NCI-H2227 (cell line): ENCODE results near the gene GPRIN2.
"Not testable (repeated sequence)": the region's sequence is repeated elsewhere in the genome, so short reads cannot be mapped to it uniquely, and the experiment has no call there.

ENCODE experiments used
- DNase-seq: peaks from one replicate; lab custom pipeline; 2025; ENCODE audit not compliant: unreplicated experiment; lab: John Stamatoyannopoulos, UW

Gene GPRIN2

GRCh38 chr10:46522295-46523118, 34.0 kb downstream of the GPRIN2 start:
- no peak for DNase-seq

- DNase-seq: no peak
Observed at GRCh38 chr10:46520941-46521340, 35.5 kb downstream of the GPRIN2 start.

DNA sequence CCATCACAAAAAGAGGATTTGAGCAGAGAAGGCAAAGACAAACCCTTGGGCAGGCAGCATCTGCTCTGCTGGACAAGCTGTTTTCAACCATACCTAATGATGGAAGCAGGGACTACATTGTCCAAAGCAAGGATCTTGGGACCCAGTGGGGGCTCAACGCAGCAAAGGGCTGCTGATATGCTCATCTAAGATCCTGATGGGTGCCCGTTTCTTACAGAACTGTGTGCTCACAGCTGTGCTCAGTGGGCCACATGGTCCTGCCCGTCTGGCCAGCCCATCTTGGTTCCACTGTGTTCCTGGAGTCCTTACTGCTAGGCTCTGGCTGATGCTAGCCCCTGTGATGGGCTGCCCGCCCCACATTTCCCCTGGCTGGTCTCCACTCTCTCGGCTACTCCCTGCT, 36.1 kb downstream of the GPRIN2 start:
- no peak for DNase-seq

DNA sequence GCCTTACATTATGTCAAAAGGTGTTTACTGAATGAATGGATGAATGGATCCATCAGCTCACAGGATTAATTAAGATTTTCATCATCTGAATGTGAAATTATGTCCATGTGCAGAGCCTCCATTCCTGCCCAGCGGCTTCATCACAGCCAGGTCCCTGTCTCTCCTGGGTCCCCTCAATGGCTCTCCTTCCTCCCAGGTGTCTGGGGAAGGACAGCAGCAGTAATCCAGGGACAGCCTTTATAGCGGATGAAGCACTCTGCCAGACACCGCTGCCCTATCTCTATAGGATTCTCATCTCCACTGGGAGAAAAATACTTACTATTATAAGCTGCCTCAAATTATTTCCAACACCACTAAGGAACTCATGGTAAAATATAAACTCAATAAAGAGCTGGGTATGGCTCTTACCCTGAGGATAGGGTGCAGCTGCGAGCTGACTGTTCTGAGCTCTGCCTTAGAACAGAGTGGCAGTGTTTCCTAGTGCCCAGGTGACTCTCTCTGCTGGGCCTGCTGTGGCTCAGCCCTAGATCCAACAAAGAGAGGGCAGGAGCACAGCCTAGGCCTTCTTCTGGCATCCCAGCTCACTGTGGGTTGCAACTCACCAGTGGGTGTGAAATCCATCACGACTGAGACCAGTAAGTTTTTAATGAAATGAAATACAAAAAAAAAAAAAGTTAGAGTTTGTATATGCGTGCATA, 38.3 kb downstream of the GPRIN2 start:
- no peak for DNase-seq

DNA sequence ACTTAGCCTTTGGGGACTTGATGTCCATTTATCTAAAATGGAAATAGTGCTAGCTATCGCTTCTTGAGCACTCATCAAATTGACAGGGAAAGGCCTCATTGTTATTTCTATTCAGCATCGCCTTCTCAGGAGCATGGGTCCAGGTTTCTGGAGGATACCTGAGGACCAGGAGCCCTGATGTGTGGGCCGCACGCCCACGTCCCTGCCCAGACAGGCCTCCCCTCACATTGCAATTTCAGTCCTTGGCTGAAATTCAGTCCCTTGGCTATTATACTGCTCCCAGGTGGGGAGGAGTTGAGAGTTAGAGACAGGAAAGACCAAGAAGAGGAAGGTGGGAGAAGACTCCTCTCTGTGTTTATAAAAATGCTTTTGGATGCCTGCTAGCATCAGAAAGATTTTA, 38.9 kb downstream of the GPRIN2 start:
- DNase-seq: no peak

DNA sequence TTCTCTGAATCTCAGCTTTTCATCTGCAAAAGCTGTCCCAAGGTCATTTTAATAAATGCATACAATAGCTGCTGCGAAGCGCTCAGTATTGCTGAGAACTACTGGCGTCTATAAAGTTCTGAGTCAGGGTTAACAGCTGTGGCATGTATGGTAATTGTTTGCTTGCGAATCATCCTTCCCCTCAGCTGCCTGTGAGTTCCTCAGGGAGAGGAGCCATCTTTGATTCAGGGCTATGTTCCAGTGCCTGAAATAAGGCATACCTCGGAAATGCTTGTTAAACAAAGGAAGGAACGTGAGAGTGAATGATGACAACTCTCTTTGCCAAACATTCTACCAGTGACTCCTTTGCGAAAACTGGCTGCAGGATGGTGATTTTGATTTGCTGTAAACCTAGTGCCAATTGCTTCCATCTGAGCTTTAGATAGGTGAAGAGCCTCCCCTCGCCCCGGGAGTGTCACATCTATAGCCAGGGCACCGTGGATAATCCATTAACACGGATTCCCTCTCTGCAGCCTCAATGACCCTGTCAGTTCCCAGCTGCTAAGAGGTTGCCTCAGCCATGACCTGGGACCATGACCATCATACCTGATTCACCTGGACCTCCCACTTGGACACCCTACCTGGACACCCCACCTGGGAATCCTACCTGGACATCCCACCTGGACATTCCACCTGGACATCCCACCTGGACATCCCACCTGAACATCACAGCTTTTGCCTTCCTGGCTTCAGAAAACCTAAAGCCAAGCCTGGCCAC, 39.6 kb downstream of the GPRIN2 start:
- no peak for DNase-seq

- DNase-seq: no peak
Observed at GRCh38 chr10:46515793-46516192, 40.7 kb downstream of the GPRIN2 start.

DNA sequence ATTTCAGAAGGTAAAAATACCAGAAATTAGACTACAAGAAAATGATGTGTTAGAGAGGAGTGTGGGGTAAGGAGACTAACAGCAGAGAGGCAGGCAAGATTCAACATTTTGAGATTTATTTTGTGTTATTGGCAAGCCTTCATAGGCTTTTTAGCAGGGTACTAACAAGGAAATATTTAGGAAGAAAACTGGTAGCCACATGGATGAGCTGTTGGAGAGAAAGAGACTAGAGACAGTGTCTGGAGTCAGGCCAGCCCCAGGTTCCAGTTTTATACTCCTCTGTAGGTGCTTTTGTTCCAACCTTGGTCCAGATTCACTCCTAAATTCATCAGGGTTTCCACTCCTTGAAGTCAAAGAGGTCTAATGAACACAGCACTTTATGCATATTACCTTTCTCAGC, 41.1 kb downstream of the GPRIN2 start:
- DNase-seq: no peak

DNA sequence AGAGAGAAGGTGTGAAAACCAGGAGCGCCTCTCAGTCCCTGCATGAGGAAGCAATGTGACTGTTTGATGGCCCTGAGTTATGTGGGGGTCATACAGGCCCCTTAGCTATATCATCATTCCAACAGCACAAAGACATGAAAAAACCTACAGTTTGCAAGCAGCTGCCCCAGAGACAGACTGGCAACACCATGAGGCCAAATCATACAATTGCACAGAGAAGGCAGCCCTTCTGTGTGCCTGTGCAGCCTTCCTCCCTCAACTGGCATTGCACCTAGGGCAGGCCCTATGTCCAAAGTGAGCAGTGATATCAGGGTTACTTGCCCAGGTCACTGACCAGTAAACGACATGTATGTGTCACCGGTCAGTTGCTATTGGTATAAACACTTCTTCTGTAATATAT, 41.6 kb downstream of the GPRIN2 start:
- DNase-seq: no peak

DNA sequence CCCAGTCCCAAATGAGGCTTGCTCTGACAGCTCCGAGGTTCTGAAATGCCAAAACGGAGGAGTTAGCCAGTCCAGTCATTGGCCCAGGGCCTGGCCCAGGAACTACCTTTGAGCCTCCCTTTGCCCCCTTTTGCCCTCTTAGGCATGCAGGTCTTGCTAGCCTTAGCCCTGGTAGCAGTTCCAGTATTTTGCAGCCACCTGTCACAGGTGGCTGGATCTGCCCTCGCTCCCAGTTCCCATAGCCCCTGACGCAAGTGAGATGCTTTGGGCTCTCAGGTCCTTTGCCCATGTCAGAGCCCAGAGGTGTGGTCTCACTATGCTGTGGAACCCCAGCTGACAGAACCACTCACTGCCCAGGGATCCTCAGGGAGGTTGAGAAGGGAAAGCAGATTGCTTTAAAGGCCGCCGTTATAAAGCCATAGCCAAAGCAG, 42.0 kb downstream of the GPRIN2 start:
- no peak for DNase-seq

DNA sequence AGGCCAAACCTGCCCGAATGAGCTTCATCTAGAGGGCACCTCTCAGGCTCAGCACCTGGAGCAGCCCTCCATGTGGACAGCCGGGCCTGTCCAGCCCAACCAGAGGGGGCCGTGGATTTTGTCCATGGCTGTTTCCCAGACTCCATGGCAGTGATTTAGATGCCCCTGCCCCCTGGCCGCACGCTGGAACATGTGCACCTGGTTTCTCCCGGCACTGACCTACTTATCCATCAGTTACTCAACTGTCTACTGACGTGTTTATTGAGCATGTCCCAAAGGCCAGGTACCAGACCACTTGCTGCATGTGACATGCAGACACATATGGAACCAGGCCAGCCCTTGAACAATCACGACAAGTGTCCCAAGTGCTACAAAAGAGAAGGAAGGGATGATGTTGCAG, 43.1 kb downstream of the GPRIN2 start:
- DNase-seq: not testable (repeated sequence)

DNA sequence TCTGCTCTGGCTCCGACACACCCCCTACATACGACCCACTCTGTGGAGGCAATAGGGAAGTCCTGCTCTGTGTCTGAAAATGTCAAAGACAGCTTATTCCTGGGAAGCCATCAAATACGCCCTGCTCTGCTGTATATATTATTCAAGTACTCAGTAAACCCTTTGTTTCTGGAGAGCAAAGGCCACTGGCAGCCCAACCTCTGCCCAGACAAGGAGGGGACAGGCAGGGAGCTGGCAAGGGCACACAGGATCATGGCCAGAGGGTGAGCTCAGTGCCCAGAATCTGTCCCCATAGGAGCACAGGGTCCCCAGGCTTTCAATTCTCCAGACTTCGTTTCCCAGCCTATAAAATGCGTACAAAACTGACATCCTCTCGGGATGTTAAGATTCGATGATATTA, 43.7 kb downstream of the GPRIN2 start:
- DNase-seq: not testable (repeated sequence)

- not testable (repeated sequence) for DNase-seq
Observed at GRCh38 chr10:46512002-46512401, 44.5 kb downstream of the GPRIN2 start.
